ENCODE data around the gene MACROD2.

The MACROD2 gene

GRCh38 chr20:15257569-15257870 lies 1262.2 kb downstream of the MACROD2 start:
- no peak for DNase-seq

GRCh38 chr20:15265581-15266309 lies 1270.4 kb downstream of the MACROD2 start:
- DNase-seq: no peak

GRCh38 chr20:15267935-15268334 lies 1272.6 kb downstream of the MACROD2 start:
- no peak for DNase-seq

GRCh38 chr20:15278041-15278440 lies 1282.7 kb downstream of the MACROD2 start:
- no peak for DNase-seq

- DNase-seq: no peak
Observed at GRCh38 chr20:15287329-15287728, 1292.0 kb downstream of the MACROD2 start.

- no peak for DNase-seq
Observed at GRCh38 chr20:15288106-15288505, 1292.8 kb downstream of the MACROD2 start.

GRCh38 chr20:15289337-15289736 lies 1294.0 kb downstream of the MACROD2 start:
- DNase-seq: no peak

GRCh38 chr20:15292405-15292804 lies 1297.1 kb downstream of the MACROD2 start:
- DNase-seq: no peak

GRCh38 chr20:15296422-15296821 lies 1301.1 kb downstream of the MACROD2 start:
- no peak for DNase-seq

- DNase-seq: no peak
Observed at GRCh38 chr20:15297059-15297875, 1302.0 kb downstream of the MACROD2 start.

- DNase-seq: no peak
Observed at GRCh38 chr20:15302075-15302474, 1306.8 kb downstream of the MACROD2 start.

- no peak for DNase-seq
Observed at GRCh38 chr20:15310361-15310760, 1315.0 kb downstream of the MACROD2 start.

GRCh38 chr20:15316556-15316955 lies 1321.2 kb downstream of the MACROD2 start:
- no peak for DNase-seq

- no peak for DNase-seq
Observed at GRCh38 chr20:15317546-15318232, 1322.4 kb downstream of the MACROD2 start.

GRCh38 chr20:15318682-15319081 lies 1323.4 kb downstream of the MACROD2 start:
- DNase-seq: no peak

- no peak for DNase-seq
Observed at GRCh38 chr20:15319439-15319838, 1324.1 kb downstream of the MACROD2 start.

- DNase-seq: no peak
Observed at GRCh38 chr20:15320941-15321340, 1325.6 kb downstream of the MACROD2 start.

GRCh38 chr20:15327123-15327522 lies 1331.8 kb downstream of the MACROD2 start:
- no peak for DNase-seq

GRCh38 chr20:15328084-15328483 lies 1332.8 kb downstream of the MACROD2 start:
- DNase-seq: no peak

- no peak for DNase-seq
Observed at GRCh38 chr20:15332711-15333160, 1337.4 kb downstream of the MACROD2 start.

GRCh38 chr20:15333170-15333569 lies 1337.9 kb downstream of the MACROD2 start:
- no peak for DNase-seq

GRCh38 chr20:15336011-15336410 lies 1340.7 kb downstream of the MACROD2 start:
- DNase-seq: no peak

GRCh38 chr20:15336536-15336935 lies 1341.2 kb downstream of the MACROD2 start:
- DNase-seq: no peak

- DNase-seq: no peak
Observed at GRCh38 chr20:15339264-15339663, 1343.9 kb downstream of the MACROD2 start.
